Aorta (tissue), 5 donors: Measurements from ENCODE around the gene SCUBE3. TPM values are rescaled to one million over a fixed set of nuclear protein-coding genes. Genes with fewer than 3 reads are reported as not detected.

ENCODE experiments used
- ATAC-seq: fragments of 200-7000 bp; cut with Tn5 transposase; one replicate; pipeline ENCODE4 v1.9.1; 2022; ENCODE audit warnings: moderate library complexity; ENCODE audit not compliant: low FRiP score
- DNase-seq, 2 donors: peaks; one replicate each; pipeline ENCODE4 v3.0.0-alpha.2; 2020
- H3K27ac ChIP-seq, 2 donors: one replicate each; pipeline ENCODE4 v1.5.1; 2013; ENCODE audit warnings: low read length in 2 of 2, mild to moderate bottlenecking in 2 of 2, moderate library complexity in 2 of 2, control low read depth in 1 of 2, inconsistent platforms in 1 of 2, low read depth in 1 of 2
- H3K27me3 ChIP-seq, 2 donors: one replicate each; pipeline ENCODE4 v1.6.1; 2013; ENCODE audit warnings: control low read depth in 1 of 2, low read length in 1 of 2, mild to moderate bottlenecking in 1 of 2, moderate library complexity in 1 of 2; ENCODE audit not compliant: insufficient read depth in 2 of 2, control insufficient read depth in 1 of 2
- H3K36me3 ChIP-seq, 2 donors: one replicate each; pipeline ENCODE4 v1.6.1; 2013; ENCODE audit warnings: control low read depth in 1 of 2, low read length in 1 of 2, mild to moderate bottlenecking in 1 of 2; ENCODE audit not compliant: insufficient read depth in 2 of 2, control insufficient read depth in 1 of 2
- H3K4me1 ChIP-seq, 2 donors: one replicate each; pipeline ENCODE4 v1.6.1; 2013; ENCODE audit warnings: low read length in 2 of 2, control low read depth in 1 of 2, mild to moderate bottlenecking in 1 of 2, moderate library complexity in 1 of 2; ENCODE audit not compliant: insufficient read depth in 2 of 2, control insufficient read depth in 1 of 2
- H3K4me3 ChIP-seq, 2 donors: one replicate each; pipeline ENCODE4 v1.5.1; 2013; ENCODE audit warnings: low read length in 2 of 2, control low read depth in 1 of 2, mild to moderate bottlenecking in 1 of 2
- H3K9me3 ChIP-seq: one replicate; pipeline ENCODE4 v1.6.1; 2013; ENCODE audit warnings: mild to moderate bottlenecking, low read length; ENCODE audit not compliant: control insufficient read depth
- WGBS, 2 donors: extraction: QIAGEN DNeasy Blood & Tissue Kit; methylation state at CpG; one replicate each; pipeline ENCODE4 v1.1.7; 2013; 5-methylcytosine and 5-hydroxymethylcytosine counted together
- intact Hi-C, 2 donors: fragments of 100-400 bp; cut with DNase I; formaldehyde crosslinking; loops; one replicate each; pipeline versions ENCODE4 v1.14.2 to v1.15.0; 2022
- polyA plus RNA-seq, 2 donors: library from polyadenylated mRNA; stranded (reverse); fragments of 200-250 nt; gene quantifications; one replicate each; pipeline ENCODE4 v1.2.3, GENCODE V29; 2013
- total RNA-seq, 2 donors: library from RNA; stranded (reverse); fragmentation: NEBNext Ultra II Directional; extraction: Animal tissue kit (Norgen Biotek cat#: 25700); gene quantifications; one replicate each; pipeline ENCODE4 v1.2.1, GENCODE V29; 2021
- donor health status: healthy with polysubstance abuse.
- donor health status: Bipolar disorder and iron deficiency.
- donor health status: DM: no; HTN: no; CAD: no.
- donor health status: DM: no; HTN: no; CAD: no.
- donor health status: DM: yes; HTN: yes; CAD: no.

The SCUBE3 gene
- total and polyA plus RNA-seq, 4 donors = 9.1 to 63.6 (median 54.3) TPM

DNA sequence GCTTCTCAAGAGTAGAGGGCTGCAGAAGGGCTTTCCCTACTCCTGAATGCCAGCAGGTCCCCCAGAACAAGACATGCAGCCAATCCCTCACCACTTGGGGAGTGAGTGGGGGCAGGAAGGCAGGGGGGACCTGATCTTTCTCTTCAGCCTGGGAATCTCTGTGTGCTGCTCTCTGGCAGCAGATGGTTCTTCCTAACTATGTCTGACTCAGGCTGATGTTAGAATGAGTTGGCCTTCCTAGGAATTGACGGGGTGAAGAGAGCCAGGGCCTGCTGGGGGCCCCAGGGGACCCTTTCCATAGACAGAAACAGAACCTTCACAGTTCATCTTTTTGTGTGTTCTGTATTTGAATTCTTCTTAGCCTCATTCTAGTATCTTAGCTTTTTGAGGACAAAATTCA, 43.6 kb upstream of the SCUBE3 start:
- intact Hi-C loops = no loop called here
- no peaks in the 10 kb centered on the region for H3K27me3 ChIP-seq
- peaks cover 0 to 3% of the 10 kb centered on the region in 2 donors for H3K4me1 ChIP-seq
- H3K27ac ChIP-seq = no peak overlapping the region
- no peak for ATAC-seq
- no peaks in the 10 kb centered on the region for H3K36me3 ChIP-seq
- H3K9me3 ChIP-seq = no peaks in the 10 kb centered on the region
- DNase-seq = no peak
- H3K4me3 ChIP-seq = no peak overlapping the region
- whole genome bisulfite sequencing, 2 donors = 31 to 55% methylated on average over 1 of the region's 1 CpG

DNA sequence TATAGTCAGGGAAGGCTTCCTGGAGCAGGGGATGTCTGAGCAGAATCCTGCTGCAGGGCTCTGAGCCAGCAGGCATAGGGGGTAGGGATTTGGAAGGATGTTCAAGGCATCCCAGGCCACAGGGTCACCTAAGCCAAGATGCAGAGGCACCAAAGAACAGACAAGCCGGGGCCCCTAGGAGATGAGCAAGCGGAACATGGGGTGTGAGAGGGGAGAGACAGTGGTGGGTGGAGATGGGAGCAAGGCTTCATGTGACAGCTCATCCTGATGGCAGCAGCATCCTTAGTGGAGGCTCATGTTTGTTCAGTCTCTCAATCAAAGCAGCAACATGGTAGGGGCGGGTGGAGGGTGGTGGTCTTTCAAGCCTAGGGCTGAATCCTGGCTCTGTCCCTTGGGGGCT, 42.9 kb upstream of the SCUBE3 start:
- ATAC-seq = no peak
- no peaks in the 10 kb centered on the region for H3K27me3 ChIP-seq
- H3K27ac ChIP-seq = no peak overlapping the region
- no peak for DNase-seq
- intact Hi-C loops = no loop called here
- no peaks in the 10 kb centered on the region for H3K9me3 ChIP-seq
- peaks cover 0 to 2% of the 10 kb centered on the region in 2 donors for H3K4me1 ChIP-seq
- no peaks in the 10 kb centered on the region for H3K36me3 ChIP-seq
- WGBS, 2 donors = 96 to 97% methylated on average over 3 of the region's 3 CpGs
- H3K4me3 ChIP-seq = no peak overlapping the region

DNA sequence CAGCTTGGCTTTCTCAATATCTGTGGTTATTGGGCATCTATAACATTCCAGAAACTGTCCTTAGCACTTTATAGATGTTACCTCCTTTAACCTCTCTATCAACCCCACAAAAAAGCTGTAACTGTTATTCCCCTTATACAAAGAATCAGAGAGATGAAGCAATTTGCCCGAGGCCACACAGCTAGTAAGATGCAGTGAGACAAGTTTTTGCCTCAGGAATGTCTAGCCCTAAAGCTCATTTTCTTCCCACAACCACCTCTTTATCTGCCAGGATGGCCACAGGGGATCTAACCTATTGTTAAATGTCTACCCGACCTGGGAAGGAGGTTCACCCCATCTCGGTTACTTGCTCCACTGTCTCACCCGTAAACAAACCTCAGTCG, 40.7 kb upstream of the SCUBE3 start:
- intact Hi-C loops = no loop called here
- Histone ChIP-seq H3K9me3 (no peaks in the 10 kb centered on the region), H3K36me3 (no peaks in the 10 kb centered on the region), H3K4me3 (no peak overlapping the region), H3K27me3 (no peaks in the 10 kb centered on the region), H3K27ac (no peak overlapping the region), H3K4me1 (no peaks in the 10 kb centered on the region)
- ATAC-seq (no peak), DNase-seq (no peak)
- 84 to 87% methylated on average over 5 of the region's 5 CpGs for WGBS, 2 donors

DNA sequence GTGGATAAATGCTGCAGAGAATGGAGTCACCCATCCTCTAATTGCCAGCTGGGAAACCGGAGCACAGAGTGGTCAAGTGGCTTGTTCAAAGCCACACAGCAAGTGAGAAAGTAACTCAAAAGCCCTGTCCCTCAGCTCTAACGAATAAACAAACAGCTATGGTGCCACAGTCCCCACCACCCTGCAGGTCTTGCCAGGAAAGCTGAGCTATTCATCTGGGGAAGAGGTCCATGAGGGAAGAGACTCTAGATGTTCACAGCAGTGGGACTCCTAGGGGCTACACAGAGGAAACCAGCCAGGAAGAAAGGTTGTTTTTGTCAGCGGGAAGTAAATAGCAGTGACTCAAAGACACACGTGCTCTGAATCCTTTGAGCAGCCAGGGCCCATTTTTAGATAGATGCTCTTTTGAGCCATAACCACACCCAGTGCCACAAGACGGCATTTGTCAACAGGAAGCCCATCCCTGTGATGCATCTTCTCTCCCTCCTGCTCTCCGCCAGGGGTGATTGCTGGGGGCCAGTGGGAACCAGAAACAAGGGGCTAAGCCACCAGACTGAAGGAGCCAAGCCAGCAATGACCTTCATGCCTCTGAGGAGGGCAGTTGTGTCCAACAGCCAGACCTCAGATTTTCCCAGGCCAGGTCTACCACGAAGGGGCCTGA, 40.2 kb upstream of the SCUBE3 start:
- WGBS, 2 donors = 78 to 80% methylated on average over 7 of the region's 7 CpGs
- ATAC-seq (no peak), DNase-seq (no peak)
- Histone ChIP-seq H3K4me1 (peaks cover 0 to 2% of the 10 kb centered on the region in 2 donors), H3K4me3 (no peak overlapping the region), H3K9me3 (no peaks in the 10 kb centered on the region), H3K27ac (no peak overlapping the region), H3K36me3 (no peaks in the 10 kb centered on the region), H3K27me3 (no peaks in the 10 kb centered on the region)
- intact Hi-C loops = no loop called here

DNA sequence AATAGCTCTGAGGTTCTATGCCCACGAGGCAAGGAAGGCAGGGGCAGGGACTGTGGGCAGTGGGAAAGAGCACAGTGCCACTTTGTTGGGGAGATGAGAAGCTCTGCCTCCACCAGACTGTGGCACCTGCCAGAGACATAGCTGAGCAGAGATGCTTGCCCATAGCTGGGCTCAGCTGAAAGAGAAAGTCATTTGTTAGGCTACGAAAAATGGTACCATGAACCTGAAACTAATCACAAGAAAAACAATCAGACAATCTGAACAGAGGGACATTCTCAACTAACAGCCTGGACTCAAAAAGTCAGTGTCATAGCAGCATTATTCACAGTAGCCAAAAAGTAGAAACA, 39.7 kb upstream of the SCUBE3 start:
- no peaks in the 10 kb centered on the region for H3K27me3 ChIP-seq
- no peaks in the 10 kb centered on the region for H3K9me3 ChIP-seq
- no peak overlapping the region for H3K27ac ChIP-seq
- no peak overlapping the region for H3K4me3 ChIP-seq
- no peaks in the 10 kb centered on the region for H3K36me3 ChIP-seq
- WGBS, 2 donors = 34 to 38% methylated on average over 2 of the region's 2 CpGs
- intact Hi-C loops = no loop called here
- ATAC-seq (no peak), DNase-seq (no peak)
- H3K4me1 ChIP-seq = peaks cover 2 to 3% of the 10 kb centered on the region in 2 donors

DNA sequence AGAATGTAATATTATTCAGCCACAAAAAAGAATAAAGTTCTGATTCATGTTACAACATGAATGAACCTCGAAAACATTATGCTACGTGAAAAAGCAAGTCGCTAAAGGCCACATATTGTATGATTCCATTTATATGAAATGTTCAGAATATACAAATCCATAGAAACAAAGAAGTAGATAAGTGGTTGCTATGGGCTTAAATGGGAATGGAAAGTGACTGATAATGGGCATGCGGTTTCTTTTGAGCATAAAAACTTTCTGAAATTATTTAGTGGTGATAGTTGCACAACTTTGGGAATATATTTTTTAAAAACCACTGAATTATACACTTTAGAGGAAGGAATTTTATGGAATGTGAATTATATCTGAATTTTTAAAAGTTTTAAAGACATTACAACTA, 39.3 kb upstream of the SCUBE3 start:
- 97 to 98% methylated on average over 4 of the region's 4 CpGs for WGBS, 2 donors
- ATAC-seq (no peak), DNase-seq (no peak)
- Histone ChIP-seq H3K4me3 (no peak overlapping the region), H3K9me3 (no peaks in the 10 kb centered on the region), H3K36me3 (no peaks in the 10 kb centered on the region), H3K27ac (no peak overlapping the region), H3K4me1 (peaks cover 3 to 6% of the 10 kb centered on the region in 2 donors), H3K27me3 (no peaks in the 10 kb centered on the region)
- intact Hi-C loops = no loop called here

DNA sequence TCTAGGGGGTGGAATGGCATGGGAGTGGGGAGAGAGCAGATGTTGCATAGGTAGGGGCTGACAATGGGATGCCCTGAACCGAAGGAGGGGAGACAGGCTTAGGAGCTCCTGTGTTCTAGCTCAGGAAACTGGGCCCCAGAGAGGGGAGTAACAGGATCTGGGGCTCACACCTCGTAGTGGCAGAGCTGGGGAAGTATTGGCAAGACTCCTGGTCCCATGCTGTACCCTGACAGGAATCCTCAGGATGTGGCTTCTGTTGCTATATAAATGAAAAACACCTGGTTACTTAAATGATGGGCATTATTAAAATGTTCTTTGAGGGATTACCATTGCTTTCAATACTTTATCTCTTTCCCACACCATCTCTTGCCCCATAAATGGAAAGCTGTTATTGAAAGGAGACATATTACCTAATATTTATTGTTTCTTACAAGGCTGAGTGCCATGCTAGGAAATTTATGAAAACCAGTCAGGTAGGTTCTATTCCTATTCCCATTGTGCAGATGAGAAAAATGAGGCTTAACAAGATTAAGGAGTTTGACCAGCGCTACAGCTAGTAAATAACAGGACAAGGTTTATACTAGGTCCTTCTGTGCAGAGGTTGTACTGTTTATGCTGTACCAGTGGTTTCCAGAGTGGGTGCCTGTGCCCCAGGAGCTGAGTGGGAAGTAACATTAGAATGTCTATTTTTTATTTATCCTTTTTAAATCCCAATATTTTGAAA, 37.3 kb upstream of the SCUBE3 start:
- intact Hi-C loops = no loop called here
- H3K4me1 ChIP-seq = peaks cover 7 to 11% of the 10 kb centered on the region in 2 donors
- ATAC-seq = no peak
- H3K27ac ChIP-seq = no peak overlapping the region
- no peak overlapping the region for H3K4me3 ChIP-seq
- no peak for DNase-seq
- no peaks in the 10 kb centered on the region for H3K36me3 ChIP-seq
- H3K9me3 ChIP-seq = no peaks in the 10 kb centered on the region
- H3K27me3 ChIP-seq = no peaks in the 10 kb centered on the region
- 78 to 85% methylated on average over 3 of the region's 3 CpGs for WGBS, 2 donors

DNA sequence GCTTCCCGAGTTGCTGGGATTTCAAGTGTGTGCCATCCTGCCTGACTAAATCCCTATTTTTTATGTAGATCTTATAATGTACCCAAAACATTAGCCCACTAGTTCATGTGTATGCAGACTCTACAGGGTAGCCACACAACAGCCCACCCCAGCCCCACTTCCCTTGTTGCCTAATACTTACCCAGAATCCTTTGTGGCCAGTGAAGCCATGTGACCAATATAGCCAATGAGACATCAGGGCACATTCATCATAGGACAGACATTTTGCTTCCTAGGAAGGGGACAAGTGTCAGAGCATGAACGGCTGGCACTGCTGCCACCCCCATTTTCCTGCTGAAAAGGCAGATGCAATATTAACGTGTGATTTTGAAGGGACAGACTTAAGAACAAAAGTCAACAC, 36.6 kb upstream of the SCUBE3 start:
- Histone ChIP-seq H3K4me1 (peaks cover 7 to 11% of the 10 kb centered on the region in 2 donors), H3K36me3 (no peaks in the 10 kb centered on the region), H3K4me3 (no peak overlapping the region), H3K9me3 (no peaks in the 10 kb centered on the region), H3K27me3 (no peaks in the 10 kb centered on the region), H3K27ac (no peak overlapping the region)
- WGBS, 2 donors = 78 to 88% methylated on average over 3 of the region's 3 CpGs
- ATAC-seq = no peak
- intact Hi-C loops = no loop called here
- DNase-seq = no peak

DNA sequence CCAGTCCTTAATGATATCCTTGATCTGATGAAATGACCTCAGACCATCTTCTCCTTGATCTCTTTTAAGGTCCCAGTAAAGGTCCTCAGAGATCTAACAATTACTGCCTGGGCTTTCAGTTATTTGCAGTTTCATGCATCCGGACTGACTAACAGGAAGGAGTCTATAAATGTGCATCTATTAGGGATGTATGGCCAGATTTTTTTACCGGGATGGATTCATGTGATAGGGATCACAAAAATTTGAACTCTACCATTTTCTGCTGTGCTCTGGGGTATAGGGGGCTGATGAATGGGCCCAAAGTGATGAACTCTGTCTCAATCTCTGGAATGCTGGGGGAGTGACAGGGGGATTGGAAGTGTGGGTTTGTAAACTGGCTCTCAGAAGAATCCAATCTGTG, 36.2 kb upstream of the SCUBE3 start:
- no peaks in the 10 kb centered on the region for H3K36me3 ChIP-seq
- intact Hi-C loops = no loop called here
- no peaks in the 10 kb centered on the region for H3K27me3 ChIP-seq
- DNase-seq (no peak), ATAC-seq (no peak)
- no peak overlapping the region for H3K4me3 ChIP-seq
- H3K9me3 ChIP-seq = no peaks in the 10 kb centered on the region
- H3K27ac ChIP-seq = no peak overlapping the region
- 72 to 79% methylated on average over 2 of the region's 2 CpGs for WGBS, 2 donors
- peaks cover 7 to 11% of the 10 kb centered on the region in 2 donors for H3K4me1 ChIP-seq
